MM.1S (cell line): ENCODE results near the gene STAT6.

Experiments
- EZH2 ChIP-seq: fragments of 300-600 bp; sonication (generic); optimal IDR thresholded peaks from 2 replicates; pipeline ENCODE3; 2017; ENCODE audit warnings: low read depth, mild to moderate bottlenecking, antibody characterized with exemption, low read length, mixed read lengths
- TF ChIP-seq, protein P1 (sequence below): fragments of 300-600 bp; sonication (generic); IDR thresholded peaks from 2 replicates; pipeline ENCODE4 v1.5.1; 2016; ENCODE audit warnings: antibody characterized with exemption, low read length, mixed read lengths

DNA sequence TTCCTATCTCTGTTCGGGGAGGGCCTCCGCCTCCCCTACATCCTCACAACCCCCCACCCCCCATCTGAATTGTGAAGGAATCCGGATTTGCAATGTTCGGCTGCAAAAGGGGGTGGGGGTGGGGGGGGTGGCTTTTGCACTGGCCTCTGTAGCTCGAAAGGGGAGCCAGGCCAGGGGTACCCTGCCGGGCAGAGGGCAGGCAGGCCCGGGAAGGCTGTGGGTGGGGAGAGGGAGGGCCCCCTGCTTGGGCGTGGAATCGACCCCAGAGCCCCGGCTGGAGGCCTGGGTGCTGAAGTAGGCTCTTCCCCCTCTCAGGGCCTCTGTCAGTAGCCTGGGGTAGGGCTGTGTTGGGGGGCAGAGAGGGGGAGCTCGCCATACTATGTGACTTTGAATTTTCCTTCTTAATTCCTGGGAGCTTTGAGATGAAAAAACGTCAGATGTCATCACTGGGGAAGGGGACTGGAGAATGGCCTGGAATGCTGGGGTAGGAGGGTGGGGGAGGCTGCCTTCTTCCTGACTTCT lies 18.2 kb upstream of the STAT6 start:
- TF ChIP-seq, protein P1, sequence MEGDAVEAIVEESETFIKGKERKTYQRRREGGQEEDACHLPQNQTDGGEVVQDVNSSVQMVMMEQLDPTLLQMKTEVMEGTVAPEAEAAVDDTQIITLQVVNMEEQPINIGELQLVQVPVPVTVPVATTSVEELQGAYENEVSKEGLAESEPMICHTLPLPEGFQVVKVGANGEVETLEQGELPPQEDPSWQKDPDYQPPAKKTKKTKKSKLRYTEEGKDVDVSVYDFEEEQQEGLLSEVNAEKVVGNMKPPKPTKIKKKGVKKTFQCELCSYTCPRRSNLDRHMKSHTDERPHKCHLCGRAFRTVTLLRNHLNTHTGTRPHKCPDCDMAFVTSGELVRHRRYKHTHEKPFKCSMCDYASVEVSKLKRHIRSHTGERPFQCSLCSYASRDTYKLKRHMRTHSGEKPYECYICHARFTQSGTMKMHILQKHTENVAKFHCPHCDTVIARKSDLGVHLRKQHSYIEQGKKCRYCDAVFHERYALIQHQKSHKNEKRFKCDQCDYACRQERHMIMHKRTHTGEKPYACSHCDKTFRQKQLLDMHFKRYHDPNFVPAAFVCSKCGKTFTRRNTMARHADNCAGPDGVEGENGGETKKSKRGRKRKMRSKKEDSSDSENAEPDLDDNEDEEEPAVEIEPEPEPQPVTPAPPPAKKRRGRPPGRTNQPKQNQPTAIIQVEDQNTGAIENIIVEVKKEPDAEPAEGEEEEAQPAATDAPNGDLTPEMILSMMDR, result no peak
- TF ChIP-seq EZH2, result no peak
